HL-60/S4 (cell line): ENCODE measurements around the gene NDUFAF8.

Experiments used
- in situ Hi-C: fragments of 300-500 bp; cut with MboI; formaldehyde crosslinking; loops from 2 replicates; pipeline ENCODE4 v1.14.3; 2022; ENCODE audit warnings: low sequenced_read_pairs

Gene NDUFAF8

DNA sequence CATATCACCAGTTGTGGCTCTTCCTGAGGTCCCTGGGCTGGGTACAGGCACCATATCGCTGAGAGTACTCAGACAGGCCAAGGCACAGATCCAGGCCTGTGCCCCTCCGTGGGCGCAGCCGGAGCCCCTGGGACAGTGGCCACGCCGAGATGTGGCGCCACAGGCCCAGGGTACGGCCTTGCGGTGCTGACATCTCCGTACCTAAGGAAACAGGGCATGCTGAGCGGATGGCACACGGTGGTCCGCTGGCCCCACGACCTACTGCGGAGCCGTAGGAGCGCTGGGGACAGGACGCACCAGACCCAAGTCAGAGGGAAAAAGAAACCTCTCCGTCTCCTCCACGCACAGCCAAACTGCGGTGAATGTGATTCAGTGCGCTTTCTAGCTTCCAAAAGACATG, 26.5 kb downstream of the NDUFAF8 start:
- in situ Hi-C loops, result loop anchor here (25.0 kb wide), 1 partner anchor 322 kb away; no protein-coding TSS in a partner anchor

DNA sequence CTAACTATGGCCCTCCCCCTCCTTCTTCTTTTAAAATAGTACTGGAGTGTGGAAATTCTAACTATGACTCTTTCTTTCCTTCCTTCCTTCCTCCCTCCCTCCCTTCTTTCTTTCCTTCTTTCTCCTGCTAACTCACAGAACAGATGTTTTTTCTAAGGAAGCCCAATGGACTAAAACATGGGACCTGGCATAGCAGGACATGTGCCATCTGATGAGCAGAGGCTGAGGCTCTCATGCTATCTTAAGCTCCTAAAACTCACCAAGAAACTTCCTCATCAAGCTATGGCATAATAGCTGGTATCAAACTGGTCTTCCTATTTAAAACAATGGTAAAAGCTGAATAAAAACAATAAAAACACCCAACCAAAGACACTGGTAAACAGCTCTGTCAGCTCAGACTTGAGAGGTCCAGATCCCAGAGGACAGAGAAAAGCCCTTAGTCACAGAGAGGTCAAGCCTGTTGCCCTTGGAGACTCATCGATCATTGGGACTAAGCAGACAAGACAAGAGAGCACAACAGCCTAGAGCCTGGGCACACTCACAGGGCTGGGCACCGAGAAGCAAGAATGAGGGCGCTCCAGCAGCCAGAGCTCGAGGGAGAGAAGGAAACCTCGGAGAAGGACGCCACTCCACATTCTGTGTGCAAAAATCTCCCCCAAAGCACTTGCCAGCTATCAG, 28.4 kb downstream of the NDUFAF8 start:
- in situ Hi-C loops, result loop anchor here (25.0 kb wide), 1 partner anchor 320 kb away; no protein-coding TSS in a partner anchor

DNA sequence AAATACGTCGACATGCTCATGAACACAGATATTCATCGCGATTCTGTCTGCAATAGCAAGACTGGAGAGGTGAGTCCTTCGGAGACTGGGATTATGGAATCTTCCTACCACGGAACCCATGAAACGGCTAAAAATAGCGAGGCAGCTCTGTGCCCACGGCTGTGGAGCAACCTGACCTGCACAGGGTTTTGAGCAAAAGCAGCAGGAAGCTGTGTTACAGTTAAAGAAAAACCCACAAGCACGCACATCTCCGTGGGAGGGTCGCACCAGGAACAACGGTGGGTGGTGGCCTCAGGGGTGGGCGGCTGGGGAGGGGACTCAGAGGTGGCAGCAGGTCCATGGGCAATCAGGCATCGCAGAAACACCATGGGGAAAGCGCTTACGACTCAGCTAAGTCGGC, 31.2 kb downstream of the NDUFAF8 start:
- in situ Hi-C loops, result loop anchor here (25.0 kb wide), 1 partner anchor 317 kb away; no protein-coding TSS in a partner anchor

DNA sequence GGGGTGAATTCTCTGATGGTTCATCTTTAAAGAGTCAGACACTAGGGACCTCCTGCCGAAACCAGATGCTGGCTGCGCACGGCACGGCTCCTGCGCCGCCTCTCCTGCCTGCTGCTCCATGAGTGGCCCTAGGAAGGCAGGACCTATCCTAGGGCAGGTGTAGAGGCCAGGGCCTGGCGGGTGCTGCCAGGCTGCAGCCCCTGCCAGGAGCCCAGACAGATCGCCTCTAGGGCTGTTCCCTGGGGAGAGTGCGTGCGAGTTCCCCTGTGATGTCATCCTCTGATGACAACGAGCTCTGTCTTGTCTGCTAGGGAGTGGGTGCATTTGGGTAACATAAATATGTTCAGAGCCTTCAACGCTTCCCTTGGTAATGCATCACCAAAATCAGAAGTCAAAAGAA, 32.1 kb downstream of the NDUFAF8 start:
- in situ Hi-C loops, result loop anchor here (25.0 kb wide), 1 partner anchor 316 kb away; no protein-coding TSS in a partner anchor

DNA sequence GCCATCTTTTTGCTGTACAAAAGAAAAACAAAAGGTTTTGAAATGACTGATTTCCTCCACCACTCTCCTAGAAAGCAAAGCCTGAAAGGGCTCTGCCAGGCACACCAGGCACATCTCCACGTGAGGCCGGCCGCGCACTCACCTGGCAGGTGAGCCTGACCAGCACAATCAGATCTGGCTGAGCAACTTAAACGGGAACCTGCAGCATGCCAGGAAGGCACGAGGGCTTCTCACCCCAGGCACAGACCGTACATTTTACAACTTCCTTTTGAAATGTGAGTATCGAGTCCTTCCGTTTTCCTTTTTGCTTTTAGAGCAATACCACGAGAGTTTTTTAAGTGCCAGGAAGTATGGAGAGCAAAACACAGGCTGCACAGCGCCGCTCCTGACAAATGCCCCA, 33.5 kb downstream of the NDUFAF8 start:
- in situ Hi-C loops, result loop anchor here (25.0 kb wide), 1 partner anchor 315 kb away; no protein-coding TSS in a partner anchor

DNA sequence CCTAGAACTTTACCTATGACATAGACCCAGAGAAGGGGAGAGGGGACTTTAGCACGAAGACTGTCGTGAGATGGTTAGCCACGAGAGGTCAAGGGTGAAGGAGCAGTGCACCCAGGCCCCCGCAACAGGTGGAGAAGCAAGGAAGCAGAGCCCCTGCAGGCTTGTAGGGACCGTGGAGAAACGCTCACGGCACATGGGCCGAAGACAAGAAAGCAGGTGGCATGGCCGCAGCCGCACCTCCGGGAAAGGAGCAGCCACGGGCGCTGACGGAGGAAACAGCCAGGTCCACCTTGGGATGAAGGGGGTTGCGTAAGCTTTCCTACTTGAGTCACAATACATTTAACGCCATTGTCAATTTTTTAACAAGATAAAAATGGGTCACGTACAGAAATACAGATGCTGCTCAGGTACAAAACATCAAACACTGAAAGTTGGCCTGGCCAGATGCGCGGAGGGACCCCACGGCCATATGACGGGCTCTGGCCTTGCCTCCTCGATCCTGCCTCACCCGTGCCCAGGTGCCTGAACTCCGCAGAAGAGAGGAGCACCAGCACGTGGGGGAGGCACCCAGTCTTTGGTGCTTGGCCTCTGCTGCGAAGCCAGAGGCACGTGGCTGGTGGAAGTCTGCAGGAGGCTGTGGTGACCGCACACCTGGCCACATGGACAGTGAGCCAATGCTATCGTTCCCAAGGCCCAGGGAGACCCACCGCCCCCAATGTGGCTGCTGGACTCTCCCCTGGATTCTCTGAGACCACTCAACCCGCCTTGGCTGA, 34.8 kb downstream of the NDUFAF8 start:
- in situ Hi-C loops, result loop anchor here (25.0 kb wide), 1 partner anchor 313 kb away; no protein-coding TSS in a partner anchor

DNA sequence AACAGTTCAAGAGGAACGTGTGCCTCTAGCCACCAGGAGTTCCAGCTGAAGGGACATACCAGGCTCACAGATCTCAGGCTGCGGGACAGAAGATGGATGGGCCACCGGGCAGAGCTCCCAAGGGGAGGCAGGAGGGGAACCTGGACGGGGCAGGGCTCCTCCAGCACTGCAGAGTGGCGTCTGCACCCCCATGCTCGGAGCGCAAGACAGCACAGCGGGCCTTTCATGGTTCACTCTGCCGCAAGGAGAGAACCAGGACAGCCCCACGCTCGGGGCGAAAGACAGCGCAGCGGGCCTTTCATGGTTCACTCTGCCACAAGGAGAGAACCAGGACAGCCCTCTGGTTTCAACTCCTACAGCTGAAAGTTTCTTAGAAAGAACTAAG, 35.3 kb downstream of the NDUFAF8 start:
- in situ Hi-C loops, result loop anchor here (25.0 kb wide), 1 partner anchor 313 kb away; no protein-coding TSS in a partner anchor

DNA sequence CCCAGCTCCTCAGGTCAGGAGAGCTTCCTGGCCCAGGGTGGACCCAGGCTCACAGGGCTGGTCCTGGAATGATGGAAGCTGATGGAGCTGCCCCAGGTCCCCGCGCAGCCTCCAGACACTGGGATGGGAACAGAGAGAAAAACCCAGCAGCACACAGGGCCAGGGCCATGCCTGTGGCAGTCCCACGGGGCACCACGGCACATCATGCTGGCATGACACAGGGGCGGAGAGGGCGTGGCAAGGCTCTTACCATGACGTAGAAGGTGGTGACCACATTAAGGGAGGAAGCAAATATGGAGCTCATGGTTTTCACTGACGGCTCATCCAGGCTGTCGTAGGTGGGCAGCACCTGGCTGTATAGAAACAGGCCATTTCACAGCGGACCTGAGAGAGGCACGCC, 37.7 kb downstream of the NDUFAF8 start:
- in situ Hi-C loops, result no loop called here

DNA sequence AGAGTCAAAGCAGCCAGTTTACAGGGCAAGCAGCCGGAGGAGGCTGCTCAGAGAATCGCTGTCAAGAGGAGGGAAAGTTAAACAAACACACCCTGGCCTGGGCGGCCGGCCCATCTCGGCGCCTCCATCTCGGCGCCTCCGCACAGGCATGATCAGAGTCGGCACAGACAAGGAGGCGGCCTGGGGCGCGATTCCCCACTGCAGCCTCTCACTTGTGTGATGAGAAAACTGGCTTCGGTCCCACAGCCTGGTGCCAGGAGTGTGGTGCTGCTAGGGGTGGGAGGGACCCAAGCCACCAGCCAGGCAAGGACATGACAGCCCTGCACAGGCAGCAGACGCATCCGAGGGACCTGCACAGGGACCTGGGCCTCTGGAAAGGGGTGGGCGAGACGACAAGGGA, 38.3 kb downstream of the NDUFAF8 start:
- in situ Hi-C loops, result no loop called here

DNA sequence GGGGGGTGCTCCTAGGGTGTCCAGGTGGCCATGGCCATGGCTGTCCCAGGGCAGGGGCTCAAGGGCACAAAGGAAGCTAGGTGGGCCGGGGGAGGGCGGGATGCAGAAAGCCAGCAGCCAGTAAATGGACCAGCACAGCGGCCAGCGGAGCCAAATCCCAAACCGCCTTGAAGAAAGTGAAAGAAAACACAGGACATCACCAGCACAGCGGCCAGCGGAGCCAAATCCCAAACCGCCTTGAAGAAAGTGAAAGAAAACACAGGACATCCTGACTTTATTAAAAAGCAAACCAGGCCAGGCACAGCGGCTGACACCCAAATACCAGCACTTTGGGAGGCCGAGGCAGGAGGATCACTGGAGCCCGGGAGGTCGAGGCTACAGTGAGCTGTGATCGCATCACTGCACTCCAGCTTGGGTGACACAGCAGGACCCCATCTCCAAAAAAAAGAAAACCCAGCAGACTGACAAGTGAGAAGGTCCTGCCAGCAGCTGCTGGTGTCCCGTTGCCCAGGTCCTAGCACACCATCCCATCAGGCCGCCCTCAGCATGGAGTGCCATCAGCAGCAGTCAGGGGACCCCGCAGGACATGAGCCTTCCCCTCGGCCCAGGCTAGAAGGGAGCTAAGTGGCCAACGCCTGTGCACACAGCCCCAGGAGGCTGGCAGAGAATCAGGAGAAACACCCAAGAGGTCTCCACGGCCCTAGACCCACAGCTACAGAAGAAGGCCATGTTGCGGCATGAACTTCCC, 39.0 kb downstream of the NDUFAF8 start:
- in situ Hi-C loops, result no loop called here

DNA sequence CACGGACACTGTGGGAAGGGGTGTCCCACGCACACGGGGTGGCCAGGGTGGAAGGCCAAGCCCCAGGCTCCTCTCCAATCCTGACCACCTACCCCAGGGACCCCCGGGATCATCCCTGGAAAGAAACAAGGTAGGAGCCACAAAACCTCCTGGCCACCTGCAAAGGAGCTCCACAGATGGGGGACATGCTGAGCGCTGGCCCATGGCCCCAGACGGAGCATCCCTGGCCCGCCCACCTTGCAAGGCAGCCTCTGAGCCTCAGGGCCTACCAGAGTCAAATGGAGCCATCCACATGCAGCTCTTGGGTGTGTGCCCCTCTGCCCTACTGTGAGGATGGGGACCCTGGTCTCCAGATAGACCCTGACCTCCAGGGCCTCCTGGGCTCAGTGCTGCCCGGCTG, 39.7 kb downstream of the NDUFAF8 start:
- in situ Hi-C loops, result no loop called here

DNA sequence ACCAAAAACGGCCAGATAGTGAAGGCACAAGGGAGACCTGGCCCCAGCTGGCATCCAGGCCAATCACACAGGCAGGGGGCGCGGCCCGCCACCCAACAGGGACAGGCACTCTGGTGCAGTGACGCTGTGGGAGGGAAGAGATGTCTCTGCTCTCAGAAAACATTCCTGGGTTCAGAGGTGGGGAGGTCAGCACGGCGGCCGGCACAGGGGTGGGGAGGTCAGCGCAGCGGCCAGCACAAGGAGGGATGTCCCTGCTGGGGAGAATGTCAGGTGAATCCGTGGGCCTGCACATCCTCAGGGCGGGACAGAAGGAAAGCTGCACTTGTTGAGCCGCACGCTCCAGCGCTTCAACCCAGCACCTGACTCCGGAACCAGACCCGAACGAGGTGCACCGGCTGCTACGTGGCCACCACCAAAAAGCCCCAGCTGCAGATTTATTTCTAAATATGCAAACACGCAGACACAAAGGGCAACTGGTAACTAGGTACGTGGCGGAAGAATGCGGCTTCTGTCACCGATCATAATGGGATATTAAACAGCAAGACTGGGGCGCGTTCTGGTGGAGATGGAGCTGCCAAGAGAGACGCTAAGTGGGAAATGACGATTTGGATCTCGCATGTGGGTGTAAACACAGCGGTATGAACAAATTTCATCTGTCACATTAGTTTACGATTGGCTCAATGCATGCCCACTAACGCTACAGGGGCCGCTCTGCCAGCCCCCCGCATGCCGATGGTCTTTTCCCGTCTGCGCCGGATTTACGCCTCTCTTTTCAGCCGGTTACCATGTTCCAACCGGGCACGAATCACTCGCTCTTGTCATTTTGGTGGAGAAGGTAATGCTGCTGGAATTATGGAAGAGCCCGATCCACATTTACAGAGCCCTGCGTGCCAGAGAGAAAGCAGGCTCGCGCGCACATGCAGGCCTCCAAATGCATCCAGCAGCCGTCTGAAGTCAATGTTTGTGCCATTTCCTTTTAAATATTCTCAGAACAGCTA, 40.5 kb downstream of the NDUFAF8 start:
- in situ Hi-C loops, result no loop called here

DNA sequence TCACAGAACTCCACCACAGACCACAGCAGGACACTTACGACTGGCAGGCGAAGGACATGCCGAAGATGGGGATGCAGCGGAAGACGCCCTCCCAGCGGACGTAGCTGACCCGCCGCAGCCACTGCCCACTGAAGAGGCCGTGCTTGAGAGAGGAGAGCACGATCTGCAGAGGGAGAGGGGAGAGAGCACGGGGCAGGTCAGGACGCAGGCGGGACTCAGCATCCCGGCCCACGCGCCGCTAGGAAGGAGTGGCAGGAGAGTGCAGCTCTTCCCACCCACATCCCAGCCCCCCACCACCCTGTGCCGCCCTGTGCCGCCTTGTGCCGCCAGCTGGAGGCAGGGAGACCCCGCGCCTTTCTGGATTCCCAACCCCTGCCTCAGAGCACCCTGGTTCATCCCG, 41.5 kb downstream of the NDUFAF8 start:
- in situ Hi-C loops, result no loop called here

DNA sequence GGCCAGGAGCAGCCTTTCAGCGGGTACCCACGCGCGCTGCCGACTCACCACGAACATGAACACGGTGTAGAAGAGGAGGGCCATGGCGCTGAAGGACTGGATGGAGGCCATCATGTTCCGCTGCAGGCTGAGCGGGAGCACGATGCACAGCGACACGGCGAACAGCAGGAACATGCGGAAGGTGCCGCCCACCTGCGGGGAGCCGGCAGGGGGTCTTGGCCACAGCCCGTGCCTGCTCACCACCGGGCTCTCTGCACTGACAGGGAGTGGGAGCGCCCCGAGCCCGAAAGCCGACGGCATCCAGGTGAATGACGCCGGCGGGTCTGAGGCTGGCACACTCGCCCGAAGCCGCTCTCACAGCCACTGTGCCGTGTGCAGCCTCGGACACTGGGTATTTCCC, 43.0 kb downstream of the NDUFAF8 start:
- in situ Hi-C loops, result no loop called here

DNA sequence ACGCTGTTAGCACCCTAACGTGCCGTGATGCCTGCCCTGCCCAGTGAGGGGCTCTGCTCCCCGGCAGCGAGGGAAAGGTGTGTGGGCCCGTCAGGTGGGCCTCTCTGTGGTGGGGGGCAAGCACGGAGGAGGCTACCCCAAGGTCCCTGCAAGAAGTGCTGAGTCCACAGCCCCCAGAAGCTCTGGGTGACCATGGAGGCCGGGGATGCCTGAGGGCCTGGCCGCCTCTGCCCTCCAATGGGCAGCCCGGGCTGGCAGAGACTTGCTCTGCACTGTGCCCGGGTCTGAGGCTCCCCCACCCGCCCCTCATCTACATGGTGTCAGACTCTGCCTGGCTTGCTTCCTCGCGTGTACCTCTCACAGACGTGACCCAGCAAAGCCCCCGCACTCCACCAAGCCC, 43.8 kb downstream of the NDUFAF8 start:
- in situ Hi-C loops, result no loop called here

DNA sequence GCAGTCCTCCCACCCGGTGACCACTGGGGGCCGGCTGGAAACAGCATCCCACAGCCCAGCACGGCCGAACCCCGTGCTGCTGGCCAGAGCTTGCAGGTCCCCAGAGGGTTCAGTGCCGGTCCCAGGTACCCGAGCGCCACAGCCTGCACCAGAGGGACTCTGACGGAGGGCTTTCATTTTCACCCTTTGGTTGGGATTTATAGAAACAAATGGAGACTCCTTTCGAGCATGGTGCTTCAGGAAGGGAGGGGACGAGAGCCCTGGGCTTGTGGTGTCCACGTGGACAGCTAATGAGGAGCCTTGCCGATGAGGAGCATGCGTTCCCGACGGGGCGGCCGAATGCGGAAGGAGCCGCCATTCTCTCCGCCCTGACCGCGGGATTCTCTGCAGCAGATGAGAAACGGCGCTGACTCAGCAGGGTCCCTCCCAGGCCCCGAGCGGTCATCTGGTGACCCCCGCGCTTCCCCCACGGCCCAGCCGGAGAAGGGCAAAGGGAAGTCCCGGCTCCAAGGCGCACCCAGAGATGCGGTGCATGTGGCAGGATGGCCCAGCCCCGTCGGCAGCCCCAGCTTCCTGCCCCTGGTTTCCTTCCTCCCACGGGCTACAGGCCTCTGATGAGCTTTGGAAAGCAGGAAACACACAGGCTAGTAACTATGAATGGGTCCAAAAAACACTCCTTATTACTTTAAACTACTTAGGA, 46.2 kb downstream of the NDUFAF8 start:
- in situ Hi-C loops, result no loop called here

DNA sequence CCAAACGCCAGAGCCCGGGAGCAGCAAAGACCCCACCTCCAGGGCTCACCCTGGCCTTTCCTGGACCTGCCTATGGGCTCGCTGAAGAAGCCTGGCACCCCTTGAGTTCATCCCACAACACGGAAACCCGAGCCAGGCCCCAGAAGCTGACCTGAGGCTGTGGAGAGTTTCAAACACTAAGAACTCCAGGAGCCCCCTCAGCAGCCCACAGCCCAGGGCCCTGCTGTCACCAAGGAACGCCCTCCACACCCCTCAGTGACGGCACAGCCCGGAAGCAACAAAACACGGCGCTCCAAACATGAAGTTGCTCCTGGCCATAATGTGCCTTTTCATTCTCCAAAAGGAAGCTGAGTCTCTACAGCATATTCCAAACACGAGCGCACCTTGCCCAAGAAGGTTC, 46.8 kb downstream of the NDUFAF8 start:
- in situ Hi-C loops, result no loop called here

DNA sequence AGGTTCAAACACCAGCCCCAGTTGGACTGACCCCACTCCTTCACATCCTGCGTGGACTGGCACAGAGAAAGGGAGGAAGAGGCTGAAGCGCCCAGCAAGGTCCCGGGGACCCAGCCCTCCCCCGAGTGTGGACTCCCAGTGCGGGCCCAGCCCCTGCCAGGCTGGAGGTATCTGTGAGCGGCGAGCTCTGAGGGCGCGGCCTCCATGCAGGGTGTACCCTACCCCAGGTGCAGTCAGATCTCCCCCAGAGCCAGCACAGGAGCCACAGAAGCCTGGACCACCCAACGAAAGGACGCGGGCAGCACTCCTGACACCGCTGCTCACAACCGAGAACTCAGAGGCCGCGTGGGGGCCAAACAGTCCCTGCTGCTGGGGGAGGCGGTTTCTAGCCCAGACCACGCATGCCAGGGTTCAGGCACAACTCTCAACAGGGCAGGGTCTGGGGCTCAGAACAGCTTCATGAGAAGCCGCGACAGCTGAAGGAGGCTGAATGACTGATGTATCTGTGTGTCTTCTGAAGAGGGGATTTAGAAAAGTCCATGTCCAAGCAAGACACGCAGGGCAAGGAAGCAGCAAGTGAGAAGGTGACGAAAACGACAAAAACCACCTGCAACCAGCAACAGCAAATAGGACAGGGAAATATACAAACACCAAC, 47.5 kb downstream of the NDUFAF8 start:
- in situ Hi-C loops, result no loop called here

DNA sequence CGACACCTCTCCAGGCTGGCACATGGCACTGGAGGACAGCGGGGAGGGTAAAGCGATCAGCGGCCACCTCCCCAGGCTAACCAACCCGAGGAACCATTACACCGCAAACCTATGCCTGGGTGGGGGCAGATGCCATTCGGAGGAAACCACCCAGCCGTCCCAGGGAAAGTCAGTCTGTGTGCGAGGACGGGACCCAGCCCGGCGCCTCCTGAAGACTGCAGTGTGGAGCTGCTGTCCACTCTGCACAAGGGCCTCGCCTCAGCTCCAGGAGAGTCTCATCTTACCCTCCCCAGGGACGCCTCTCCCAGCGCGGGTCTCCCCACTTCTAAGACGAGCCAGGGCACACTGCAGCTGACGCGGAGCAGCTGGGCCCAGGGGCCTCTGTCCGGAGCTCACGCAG, 48.0 kb downstream of the NDUFAF8 start:
- in situ Hi-C loops, result no loop called here
